Measurements from ENCODE around the gene PIK3AP1.

Gene PIK3AP1

DNA sequence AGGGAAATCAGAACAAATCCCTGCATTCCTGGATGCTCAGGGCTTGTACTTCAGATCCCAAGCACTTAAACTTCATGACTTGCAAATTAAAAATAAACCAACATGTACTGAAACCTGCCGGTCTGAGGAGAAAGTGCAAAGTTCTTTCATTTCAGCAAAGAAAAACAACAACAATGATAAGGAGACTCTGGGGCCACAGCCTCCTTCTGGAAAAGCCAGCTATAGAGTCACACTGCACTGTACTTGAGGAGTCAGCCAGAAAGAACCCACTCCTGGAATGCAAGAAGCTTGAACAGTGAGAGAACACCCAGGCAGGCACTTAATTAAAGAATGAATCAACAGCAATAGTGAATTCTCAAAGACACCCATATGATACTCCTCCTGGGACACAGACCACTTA, 83.8 kb downstream of the PIK3AP1 start:
- no peak overlapping the region for H3K4me3 ChIP-seq
- no peak for DNase-seq (ENCODE audit: low read depth, low spot score)
- H3K9ac ChIP-seq (ENCODE audit: insufficient read length), result no peak overlapping the region
- H3K36me3 ChIP-seq (ENCODE audit: insufficient read depth, low read length), result no peaks in the 10 kb centered on the region
- H3K27ac ChIP-seq, result no peak overlapping the region
- no peaks in the 10 kb centered on the region for H3K9me3 ChIP-seq (ENCODE audit: low read depth, low read length)
- TF ChIP-seq POLR2AphosphoS5 (IDR thresholded peaks at IDR 0.05; ENCODE audit: borderline replicate concordance, low read depth, low read length), result no peak
- no peak for TF ChIP-seq EZH2 (IDR thresholded peaks at IDR 0.05)
- TF ChIP-seq FOXP2 (optimal IDR thresholded peaks at IDR 0.05; ENCODE audit: control extremely low read depth, extremely low read length, insufficient read depth), result no peak

- H3K27ac ChIP-seq, result no peak overlapping the region
- no peak overlapping the region for H3K9ac ChIP-seq (ENCODE audit: insufficient read length)
- TF ChIP-seq EZH2 (IDR thresholded peaks at IDR 0.05), result no peak
- no peak for TF ChIP-seq POLR2AphosphoS5 (IDR thresholded peaks at IDR 0.05; ENCODE audit: borderline replicate concordance, low read depth, low read length)
- no peak for TF ChIP-seq FOXP2 (optimal IDR thresholded peaks at IDR 0.05; ENCODE audit: control extremely low read depth, extremely low read length, insufficient read depth)
- H3K9me3 ChIP-seq (ENCODE audit: low read depth, low read length), result no peaks in the 10 kb centered on the region
- no peak overlapping the region for H3K4me3 ChIP-seq
- no peaks in the 10 kb centered on the region for H3K36me3 ChIP-seq (ENCODE audit: insufficient read depth, low read length)
- no peak for DNase-seq (ENCODE audit: low read depth, low spot score)
Measured at GRCh38 chr10:96632974-96633710, 87.2 kb downstream of the PIK3AP1 start.

GRCh38 chr10:96627292-96627691, 93.0 kb downstream of the PIK3AP1 start:
- Histone ChIP-seq H3K27ac (no peak overlapping the region), H3K9me3 (ENCODE audit: low read depth, low read length) (no peaks in the 10 kb centered on the region), H3K9ac (ENCODE audit: insufficient read length) (no peak overlapping the region), H3K36me3 (ENCODE audit: insufficient read depth, low read length) (no peaks in the 10 kb centered on the region), H3K4me3 (no peak overlapping the region)
- TF ChIP-seq EZH2 (IDR thresholded peaks at IDR 0.05) (no peak), FOXP2 (optimal IDR thresholded peaks at IDR 0.05; ENCODE audit: control extremely low read depth, extremely low read length, insufficient read depth) (no peak), POLR2AphosphoS5 (IDR thresholded peaks at IDR 0.05; ENCODE audit: borderline replicate concordance, low read depth, low read length) (no peak)
- no peak for DNase-seq (ENCODE audit: low read depth, low spot score)

- Histone ChIP-seq H3K36me3 (ENCODE audit: insufficient read depth, low read length) (no peaks in the 10 kb centered on the region), H3K27ac (no peak overlapping the region), H3K9ac (ENCODE audit: insufficient read length) (no peak overlapping the region), H3K9me3 (ENCODE audit: low read depth, low read length) (no peaks in the 10 kb centered on the region), H3K4me3 (no peak overlapping the region)
- TF ChIP-seq EZH2 (IDR thresholded peaks at IDR 0.05) (no peak), FOXP2 (optimal IDR thresholded peaks at IDR 0.05; ENCODE audit: control extremely low read depth, extremely low read length, insufficient read depth) (no peak), POLR2AphosphoS5 (IDR thresholded peaks at IDR 0.05; ENCODE audit: borderline replicate concordance, low read depth, low read length) (no peak)
- no peak for DNase-seq (ENCODE audit: low read depth, low spot score)
Measured at GRCh38 chr10:96626795-96627194, 93.5 kb downstream of the PIK3AP1 start.

DNA sequence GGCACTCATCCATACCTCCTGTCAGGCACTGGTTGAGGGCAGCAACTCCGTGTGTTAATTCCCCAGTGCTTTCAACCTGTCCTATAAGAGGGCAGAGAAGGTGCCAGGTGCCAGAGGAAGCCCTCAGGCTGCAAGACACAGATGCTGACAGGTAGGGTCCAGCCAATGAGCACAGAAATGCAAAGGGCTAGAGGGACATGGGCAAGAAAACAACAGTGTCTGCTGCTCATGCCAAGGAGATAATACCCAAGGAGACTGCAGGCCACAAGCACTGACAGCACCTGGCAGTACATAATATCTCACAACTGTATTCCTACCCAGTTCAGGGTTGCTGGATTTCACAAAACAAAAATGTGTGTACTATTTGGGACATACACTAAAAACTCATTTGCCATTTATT, 95.1 kb downstream of the PIK3AP1 start:
- Histone ChIP-seq H3K4me3 (no peak overlapping the region), H3K9ac (ENCODE audit: insufficient read length) (no peak overlapping the region), H3K36me3 (ENCODE audit: insufficient read depth, low read length) (no peaks in the 10 kb centered on the region), H3K27ac (no peak overlapping the region), H3K9me3 (ENCODE audit: low read depth, low read length) (no peaks in the 10 kb centered on the region)
- DNase-seq (ENCODE audit: low read depth, low spot score), result no peak
- no peak for TF ChIP-seq FOXP2 (optimal IDR thresholded peaks at IDR 0.05; ENCODE audit: control extremely low read depth, extremely low read length, insufficient read depth)
- no peak for TF ChIP-seq POLR2AphosphoS5 (IDR thresholded peaks at IDR 0.05; ENCODE audit: borderline replicate concordance, low read depth, low read length)
- TF ChIP-seq EZH2 (IDR thresholded peaks at IDR 0.05), result no peak

- Histone ChIP-seq H3K27ac (no peak overlapping the region), H3K36me3 (ENCODE audit: insufficient read depth, low read length) (no peaks in the 10 kb centered on the region)
- no peak for TF ChIP-seq POLR2AphosphoS5 (IDR thresholded peaks at IDR 0.05; ENCODE audit: borderline replicate concordance, low read depth, low read length)
- TF ChIP-seq EZH2 (IDR thresholded peaks at IDR 0.05), result no peak
- TF ChIP-seq FOXP2 (optimal IDR thresholded peaks at IDR 0.05; ENCODE audit: control extremely low read depth, extremely low read length, insufficient read depth), result no peak
Measured at GRCh38 chr10:96622013-96622787, 98.1 kb downstream of the PIK3AP1 start.

DNA sequence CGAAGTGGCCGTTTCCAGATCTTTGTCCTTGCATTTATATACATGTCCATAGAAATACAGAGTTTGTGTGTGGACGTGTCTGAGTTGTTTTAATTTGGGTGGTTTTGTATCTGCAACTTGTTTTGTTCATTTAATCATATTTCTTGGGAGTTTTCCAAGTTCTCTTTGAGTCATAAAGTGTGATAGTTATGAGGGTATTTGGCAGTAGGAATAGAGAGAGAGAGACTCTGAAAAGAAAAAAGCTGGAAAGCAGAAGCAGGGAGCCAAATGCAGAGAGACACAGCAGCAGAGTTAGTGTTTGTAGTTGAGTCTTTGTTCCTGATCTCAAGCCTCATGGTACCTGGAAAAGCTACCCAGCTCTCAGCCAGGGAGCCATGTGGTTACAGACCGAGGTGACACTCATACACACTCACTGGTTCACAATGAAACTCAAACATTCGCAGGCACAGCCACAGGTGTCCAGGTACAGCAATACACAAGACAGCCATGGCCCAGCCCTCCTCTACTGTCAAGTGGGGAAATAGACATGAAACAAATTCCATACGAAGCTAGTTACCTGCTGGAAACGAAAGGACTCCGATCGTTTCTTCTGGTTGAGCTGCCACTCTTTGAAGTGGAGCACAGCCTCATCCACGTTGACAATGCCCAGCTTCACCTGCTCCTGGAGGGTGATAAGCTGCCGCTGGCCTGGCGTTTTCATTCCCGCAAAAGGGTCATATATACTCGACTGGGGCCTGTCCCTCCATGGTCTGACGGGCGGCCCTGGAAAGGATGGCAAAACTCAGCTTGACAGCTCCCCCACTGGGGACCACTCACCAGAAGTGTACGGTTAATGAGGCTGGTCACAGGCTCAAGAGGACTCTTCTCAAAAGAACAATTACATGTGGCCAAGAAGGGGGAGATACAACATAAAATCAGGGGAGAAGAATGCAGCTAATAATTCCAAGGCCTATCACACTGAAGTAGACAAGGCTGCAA, 100.2 kb downstream of the PIK3AP1 start:
- Histone ChIP-seq H3K9me3 (ENCODE audit: low read depth, low read length) (no peaks in the 10 kb centered on the region), H3K9ac (ENCODE audit: insufficient read length) (no peak overlapping the region), H3K36me3 (ENCODE audit: insufficient read depth, low read length) (no peaks in the 10 kb centered on the region), H3K27ac (no peak overlapping the region), H3K4me3 (no peak overlapping the region)
- no peak for TF ChIP-seq EZH2 (IDR thresholded peaks at IDR 0.05)
- DNase-seq (ENCODE audit: low read depth, low spot score), result no peak

More at GRCh38 chr10:96622013-96622787, 98.1 kb downstream of the PIK3AP1 start:
- DNase-seq (ENCODE audit: low read depth, low spot score), result no peak
- H3K9me3 ChIP-seq (ENCODE audit: low read depth, low read length), result no peaks in the 10 kb centered on the region
- no peak overlapping the region for H3K4me3 ChIP-seq
- H3K9ac ChIP-seq (ENCODE audit: insufficient read length), result no peak overlapping the region

DNA sequence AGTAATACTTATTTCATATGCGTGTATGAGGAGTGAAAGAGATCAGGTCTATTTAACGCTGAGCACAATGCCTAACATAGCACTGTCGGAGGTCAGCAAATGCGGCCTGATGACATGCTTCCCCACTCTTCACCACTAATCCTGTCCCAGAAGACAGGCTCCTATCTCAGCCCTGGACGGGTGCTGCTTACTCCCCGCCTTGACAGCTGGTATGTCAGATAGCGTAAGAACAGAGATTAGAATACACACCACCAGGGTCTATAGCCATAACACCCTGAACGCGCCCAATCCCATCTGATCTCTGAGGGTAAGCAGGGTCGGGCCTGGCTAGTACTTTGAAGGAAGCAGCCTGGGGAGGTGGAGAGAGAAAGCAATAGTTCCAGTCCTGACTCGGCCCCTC, 101.2 kb downstream of the PIK3AP1 start:
- Histone ChIP-seq H3K27ac (no peak overlapping the region), H3K4me3 (no peak overlapping the region), H3K36me3 (ENCODE audit: insufficient read depth, low read length) (no peaks in the 10 kb centered on the region), H3K9me3 (ENCODE audit: low read depth, low read length) (no peaks in the 10 kb centered on the region), H3K9ac (ENCODE audit: insufficient read length) (no peak overlapping the region)
- TF ChIP-seq EZH2 (IDR thresholded peaks at IDR 0.05) (no peak), POLR2AphosphoS5 (IDR thresholded peaks at IDR 0.05; ENCODE audit: borderline replicate concordance, low read depth, low read length) (no peak), FOXP2 (optimal IDR thresholded peaks at IDR 0.05; ENCODE audit: control extremely low read depth, extremely low read length, insufficient read depth) (no peak)
- no peak for DNase-seq (ENCODE audit: low read depth, low spot score)

Measured in SK-N-MC (cell line).